NT2/D1 (cell line): ENCODE results near the gene DDX10.

Experiments used
- SUZ12 ChIP-seq: IDR thresholded peaks from 2 replicates; pipeline ENCODE4 v1.6.1; 2011; ENCODE audit not compliant: insufficient read length, insufficient read depth; ENCODE audit errors: extremely low read depth
- YY1 ChIP-seq: IDR thresholded peaks from 2 replicates; pipeline ENCODE4 v1.6.1; 2011; ENCODE audit not compliant: insufficient read length, insufficient read depth

GRCh38 chr11:108873310-108873709 is 208.4 kb downstream of the DDX10 start:
- TF ChIP-seq SUZ12 (no peak), YY1 (no peak)
